Suprapubic skin (tissue), 4 donors: ENCODE results near the gene FHOD3.

ENCODE experiments used
- CTCF ChIP-seq, 2 donors: fragments of 200-600 bp in 1 of 2; fragments of 450-650 bp in 1 of 2; sonication (generic) in 1 of 2; IDR thresholded peaks; one replicate each; pipeline ENCODE4 v1.5.1; 2016 to 2019; ENCODE audit warnings: antibody characterized with exemption in 2 of 2, mild to moderate bottlenecking in 1 of 2, moderate library complexity in 1 of 2
- EP300 ChIP-seq: sonication (generic); formaldehyde crosslinking; IDR thresholded peaks from one replicate; pipeline ENCODE4 v1.6.1; 2017; ENCODE audit warnings: antibody characterized with exemption
- POLR2A ChIP-seq, 2 donors: fragments of 450-650 bp; IDR thresholded peaks; one replicate each; pipeline ENCODE4 v1.6.1; 2017; ENCODE audit warnings: antibody characterized with exemption in 2 of 2, mild to moderate bottlenecking in 2 of 2, moderate library complexity in 2 of 2
- POLR2AphosphoS5 ChIP-seq, 3 donors: sonication (generic); formaldehyde crosslinking; IDR thresholded peaks; one replicate each; pipeline ENCODE4 v1.6.1; 2017; ENCODE audit warnings: antibody characterized with exemption in 3 of 3

DNA sequence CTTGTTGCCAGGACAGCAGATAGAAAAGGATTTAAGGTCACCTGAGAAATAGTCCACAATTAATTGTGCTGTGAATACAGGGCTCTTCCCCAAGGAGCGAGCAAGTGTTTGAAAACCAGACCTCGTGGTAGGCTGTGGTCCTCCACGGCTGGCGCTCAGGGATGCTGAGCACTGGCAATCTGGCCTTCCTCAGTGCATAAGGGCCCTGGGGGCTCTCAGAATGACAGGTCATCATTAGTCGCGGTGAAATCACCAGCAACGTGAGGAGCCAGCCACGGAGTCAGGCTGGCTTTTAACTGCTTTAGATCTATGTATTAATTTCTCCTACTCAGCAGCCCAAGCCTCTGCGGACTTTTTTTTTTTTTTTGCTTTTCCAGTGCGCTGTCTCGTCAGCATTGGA lies 148.5 kb downstream of the FHOD3 start:
- TF ChIP-seq CTCF (IDR thresholded peaks at IDR 0.05) (no peak), EP300 (no peak), POLR2A (IDR thresholded peaks at IDR 0.05) (no peak), POLR2AphosphoS5 (IDR thresholded peaks at IDR 0.05) (no peak)
